Calu3 (cell line): ENCODE measurements around the gene RSU1. TPM values are rescaled to one million over a fixed set of nuclear protein-coding genes. Genes with fewer than 3 reads are reported as not detected.

ENCODE experiments used
- BruUV-seq: library from RNA; stranded (reverse); fragments of 400-500 nt; replicated peaks from 2 replicates; lab custom pipeline; 2021; lab: Mats Ljungman, UMichigan
- CTCF ChIA-PET: fragments of 300-600 bp; sonication (Branson Sonifier 250); formaldehyde crosslinking; loops from one replicate; lab custom pipeline; 2022; ENCODE audit warnings: antibody characterized with exemption; lab: Charles Lee
- DNase-seq: peaks from one replicate; pipeline ENCODE4 v3.0.0; 2022
- H3K27ac Mint-ChIP-seq: one replicate; pipeline ENCODE4 v1.8.0; 2022; ENCODE audit warnings: mixed read lengths; ENCODE audit not compliant: unreplicated experiment
- H3K27me3 Mint-ChIP-seq: one replicate; pipeline ENCODE4 v1.8.0; 2022; ENCODE audit warnings: mixed read lengths; ENCODE audit not compliant: unreplicated experiment
- H3K36me3 Mint-ChIP-seq: one replicate; pipeline ENCODE4 v1.8.0; 2022; ENCODE audit warnings: mild to moderate bottlenecking, moderate library complexity, mixed read lengths; ENCODE audit not compliant: insufficient read depth, unreplicated experiment
- H3K4me1 Mint-ChIP-seq: one replicate; pipeline ENCODE4 v1.8.0; 2022; ENCODE audit warnings: mild to moderate bottlenecking, low read depth, mixed read lengths; ENCODE audit not compliant: unreplicated experiment
- H3K4me3 Mint-ChIP-seq: one replicate; pipeline ENCODE4 v1.8.0; 2022; ENCODE audit warnings: mild to moderate bottlenecking, low read depth, moderate library complexity, mixed read lengths; ENCODE audit not compliant: unreplicated experiment
- H3K9me3 Mint-ChIP-seq: one replicate; pipeline ENCODE4 v1.8.0; 2022; ENCODE audit warnings: low read depth, mixed read lengths; ENCODE audit not compliant: unreplicated experiment
- CTCF ChIP-seq: fragments of 200-600 bp; IDR thresholded peaks from one replicate; pipeline ENCODE4 v1.8.0; 2022; ENCODE audit warnings: antibody characterized with exemption; ENCODE audit not compliant: unreplicated experiment
- intact Hi-C: fragments of 100-400 bp; cut with micrococcal nuclease; formaldehyde crosslinking; loops from one replicate; pipeline ENCODE4 v1.10.0; 2022; ENCODE audit not compliant: unreplicated experiment
- total RNA-seq: library from RNA; stranded (reverse); gene quantifications from 2 replicates; pipeline ENCODE4 v1.2.3, GENCODE V29; 2022

The RSU1 gene
- total RNA-seq, 1 experiment from 2014 or later, result 56.8 TPM

DNA sequence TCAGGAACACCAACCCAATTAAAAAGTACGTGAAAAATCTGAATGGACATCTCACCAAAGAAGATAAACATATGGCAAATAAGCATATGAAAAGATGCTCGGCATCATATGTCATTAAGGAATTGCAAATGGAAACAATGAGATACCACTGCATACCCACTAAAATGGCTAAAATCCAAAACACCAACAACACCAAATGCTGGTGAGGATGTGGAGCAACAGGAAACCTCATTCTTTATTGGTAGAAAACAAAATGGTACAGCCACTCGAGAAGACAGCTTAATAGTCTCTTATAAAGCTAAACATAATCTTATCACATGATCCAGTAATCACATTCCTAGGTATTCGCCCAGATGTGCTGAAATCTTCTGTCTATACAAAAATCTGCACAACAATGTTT, 13.1 kb downstream of the RSU1 start:
- intact Hi-C loops, result no loop called here
- CTCF ChIA-PET, result no interaction called here
- TF ChIP-seq CTCF, result no peak
- Mint-ChIP-seq H3K27ac (no peak overlapping the region), H3K4me1 (no peaks in the 10 kb centered on the region), H3K36me3 (no peaks in the 10 kb centered on the region), H3K27me3 (no peaks in the 10 kb centered on the region), H3K4me3 (no peak overlapping the region), H3K9me3 (no peaks in the 10 kb centered on the region)
- no TSS peak for BruUV-seq
- DNase-seq, result no peak

DNA sequence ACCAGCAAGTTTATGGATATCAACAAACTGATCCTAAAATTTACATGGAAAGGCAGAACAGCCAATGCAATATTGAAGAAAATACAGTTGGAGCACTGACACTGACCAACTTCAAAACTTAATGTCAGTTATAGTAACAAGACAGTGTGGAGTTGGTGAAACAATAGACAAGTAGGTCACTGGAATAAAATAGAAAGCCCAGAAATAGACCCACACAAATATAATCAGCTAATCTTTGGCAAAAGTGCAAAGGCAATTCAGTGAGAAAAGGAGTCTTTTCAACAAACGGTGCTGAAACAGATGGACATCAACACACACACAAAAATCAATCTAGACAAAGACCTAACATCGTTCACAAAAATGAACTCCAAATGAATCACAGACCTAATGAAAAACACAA, 13.8 kb downstream of the RSU1 start:
- H3K9me3 Mint-ChIP-seq, result peaks cover under 1% of the 10 kb centered on the region
- H3K36me3 Mint-ChIP-seq, result no peaks in the 10 kb centered on the region
- intact Hi-C loops, result no loop called here
- no peaks in the 10 kb centered on the region for H3K4me1 Mint-ChIP-seq
- no peak overlapping the region for H3K4me3 Mint-ChIP-seq
- no peak overlapping the region for H3K27ac Mint-ChIP-seq
- no peak for TF ChIP-seq CTCF
- H3K27me3 Mint-ChIP-seq, result no peaks in the 10 kb centered on the region
- no TSS peak for BruUV-seq
- DNase-seq, result no peak
- CTCF ChIA-PET, result no interaction called here

- DNase-seq, result no peak
- BruUV-seq, result no TSS peak
- Mint-ChIP-seq H3K4me1 (no peaks in the 10 kb centered on the region), H3K4me3 (no peak overlapping the region), H3K9me3 (peaks cover 2% of the 10 kb centered on the region), H3K27me3 (no peaks in the 10 kb centered on the region), H3K27ac (no peak overlapping the region), H3K36me3 (no peaks in the 10 kb centered on the region)
- intact Hi-C loops, result no loop called here
- CTCF ChIA-PET, result no interaction called here
- TF ChIP-seq CTCF, result no peak
These were observed 17.6 kb downstream of the RSU1 start for GRCh38 chr10:16799621-16800020.

GRCh38 chr10:16798571-16798970, 18.7 kb downstream of the RSU1 start:
- H3K36me3 Mint-ChIP-seq, result no peaks in the 10 kb centered on the region
- intact Hi-C loops, result no loop called here
- H3K27ac Mint-ChIP-seq, result no peak overlapping the region
- no peaks in the 10 kb centered on the region for H3K27me3 Mint-ChIP-seq
- BruUV-seq, result no TSS peak
- peaks cover 2% of the 10 kb centered on the region for H3K9me3 Mint-ChIP-seq
- no peaks in the 10 kb centered on the region for H3K4me1 Mint-ChIP-seq
- CTCF ChIA-PET, result no interaction called here
- H3K4me3 Mint-ChIP-seq, result no peak overlapping the region
- no peak for DNase-seq
- no peak for TF ChIP-seq CTCF
